Keratinocyte (primary cell): ENCODE measurements around the gene THNSL1. TPM values are rescaled to one million over a fixed set of nuclear protein-coding genes. Genes with fewer than 3 reads are reported as not detected.
A peak's percentile ranks its signal among the peaks of the same experiment; 100 is the strongest.

Experiments used
- DNase-seq: peaks from one replicate; pipeline ENCODE4 v3.0.0-alpha.2; 2011; ENCODE audit warnings: low read depth, missing footprints, low spot score
- FAIRE-seq: peaks from 2 replicates; lab custom pipeline; 2011; peaks lifted over from hg19 to GRCh38; lab: Jason Lieb, UNC
- H2AFZ ChIP-seq: 2 replicates; pipeline ENCODE4 v1.6.0; 2012; ENCODE audit warnings: low read length, control low read depth, inconsistent platforms; ENCODE audit not compliant: control insufficient read depth
- H3K27ac ChIP-seq: 2 replicates; pipeline ENCODE4 v1.5.1; 2011; ENCODE audit warnings: low read length; ENCODE audit not compliant: control insufficient read depth, insufficient read depth
- H3K27me3 ChIP-seq: 3 replicates; pipeline ENCODE4 v1.6.0; 2011; ENCODE audit warnings: low read length; ENCODE audit not compliant: control insufficient read depth, insufficient read depth; ENCODE audit errors: extremely low read depth
- H3K36me3 ChIP-seq, 2 experiments: 2 replicates in 1 of 2; 3 replicates in 1 of 2; pipeline ENCODE4 v1.5.1; 2011; ENCODE audit warnings: low read length in 2 of 2, mild to moderate bottlenecking in 1 of 2; ENCODE audit not compliant: control insufficient read depth in 2 of 2, insufficient read depth in 2 of 2; ENCODE audit errors: extremely low read depth in 1 of 2
- H3K4me1 ChIP-seq: 3 replicates; pipeline ENCODE4 v1.5.1; 2011; ENCODE audit warnings: low read length; ENCODE audit not compliant: control insufficient read depth, insufficient read depth; ENCODE audit errors: extremely low read depth
- H3K4me2 ChIP-seq: 3 replicates; pipeline ENCODE4 v1.6.0; 2011; ENCODE audit warnings: low read depth, low read length; ENCODE audit not compliant: control insufficient read depth, insufficient read depth; ENCODE audit errors: extremely low read depth
- H3K4me3 ChIP-seq, 3 experiments: fragments of 200-600 bp in 1 of 3; sonication (generic) in 1 of 3; 2 replicates in 2 of 3; 3 replicates in 1 of 3; pipeline ENCODE4 v1.5.1; 2011 to 2016; ENCODE audit warnings: low read length in 3 of 3, mild to moderate bottlenecking in 3 of 3, control low read depth in 2 of 3, inconsistent platforms in 1 of 3, low read depth in 1 of 3, mixed read lengths in 1 of 3, mixed run types in 1 of 3, moderate library complexity in 1 of 3; ENCODE audit not compliant: control insufficient read depth in 2 of 3, insufficient read depth in 2 of 3; ENCODE audit errors: extremely low read depth in 1 of 3
- H3K79me2 ChIP-seq: 2 replicates; pipeline ENCODE4 v1.6.0; 2012; ENCODE audit warnings: low read length; ENCODE audit not compliant: control insufficient read depth, insufficient read depth
- H3K9ac ChIP-seq: 3 replicates; pipeline ENCODE4 v1.6.0; 2011; ENCODE audit warnings: low read length; ENCODE audit not compliant: control insufficient read depth, insufficient read depth; ENCODE audit errors: extremely low read depth
- H3K9me1 ChIP-seq: 3 replicates; pipeline ENCODE4 v1.6.0; 2011; ENCODE audit warnings: low read length; ENCODE audit not compliant: control insufficient read depth, insufficient read depth; ENCODE audit errors: extremely low read depth
- H3K9me3 ChIP-seq: 2 replicates; pipeline ENCODE4 v1.5.1; 2012; ENCODE audit warnings: low read depth, low read length; ENCODE audit not compliant: control insufficient read depth
- H4K20me1 ChIP-seq: 3 replicates; pipeline ENCODE4 v1.6.0; 2011; ENCODE audit warnings: low read length; ENCODE audit not compliant: control insufficient read depth, insufficient read depth; ENCODE audit errors: extremely low read depth
- EZH2 ChIP-seq: IDR thresholded peaks from one replicate; pipeline ENCODE4 v1.6.1; 2012; ENCODE audit warnings: inconsistent platforms, mild to moderate bottlenecking, low read length, moderate library complexity
- dilution Hi-C: fragments of 300-500 bp; cut with MboI; formaldehyde crosslinking; loops from one replicate; pipeline ENCODE4 v1.7.0; 2020; ENCODE audit warnings: low sequenced_read_pairs; ENCODE audit not compliant: extremely low pct_ligation_motif_present
- polyA plus RNA-seq, 5 experiments: library from polyadenylated mRNA; depleted of rRNA in 3 of 5; stranded (reverse) in 3 of 5; stranded (forward) in 1 of 5; unstranded in 1 of 5; fragments of >200 nt; gene quantifications; 1 replicate in 1 of 5; 2 replicates in 3 of 5; 3 replicates in 1 of 5; pipeline versions ENCODE4 v1.2.1 to v1.2.3, GENCODE V29; 2011 to 2012; ENCODE audit warnings: missing spikeins in 2 of 5, low read depth in 1 of 5, low replicate concordance in 1 of 5
- TF ChIP-seq, protein P1 (sequence below), 3 experiments: IDR thresholded peaks in 1 of 3; conservative IDR thresholded peaks in 1 of 3; optimal IDR thresholded peaks in 1 of 3; 2 replicates in 2 of 3; 3 replicates in 1 of 3; pipeline versions ENCODE3 to v1.5.1; 2011; ENCODE audit warnings: low read length in 3 of 3, mild to moderate bottlenecking in 3 of 3, moderate library complexity in 2 of 3, control low read depth in 1 of 3, inconsistent platforms in 1 of 3; ENCODE audit not compliant: insufficient read depth in 2 of 3; ENCODE audit errors: extremely low read depth in 1 of 3

THNSL1 gene
- polyA plus RNA-seq, 1 donor (not counting 4 experiments of a cell fraction or from before 2014, with no cell fraction given), result 4.1 TPM

DNA sequence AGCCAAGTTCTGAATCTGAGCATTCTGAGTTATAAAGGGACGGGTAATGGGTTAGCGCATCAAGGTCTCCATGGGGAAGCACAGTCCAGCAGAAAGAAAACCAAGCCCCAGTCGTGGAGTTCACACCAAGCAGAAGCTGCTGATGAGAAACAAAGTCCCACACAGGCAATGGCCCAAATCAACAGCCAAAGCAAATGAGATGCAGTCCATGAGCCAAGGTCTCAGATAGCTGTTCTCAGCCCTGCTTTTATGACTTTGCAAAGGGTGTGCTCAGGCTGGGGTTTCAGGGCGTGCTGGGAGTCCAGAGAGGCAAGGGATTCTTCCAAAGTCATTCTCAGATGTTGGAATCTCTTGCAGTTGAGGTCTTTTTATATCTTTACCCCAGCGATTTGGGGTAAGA lies 32.0 kb downstream of the THNSL1 start:
- no peak overlapping the region for H2AFZ ChIP-seq
- no peaks in the 10 kb centered on the region for H3K9me3 ChIP-seq
- H3K36me3 ChIP-seq, result no peaks in the 10 kb centered on the region
- H3K27me3 ChIP-seq, result no peaks in the 10 kb centered on the region
- no peak overlapping the region for H3K9ac ChIP-seq
- no peak overlapping the region for H3K27ac ChIP-seq
- H3K79me2 ChIP-seq, result no peaks in the 10 kb centered on the region
- TF ChIP-seq, protein P1, sequence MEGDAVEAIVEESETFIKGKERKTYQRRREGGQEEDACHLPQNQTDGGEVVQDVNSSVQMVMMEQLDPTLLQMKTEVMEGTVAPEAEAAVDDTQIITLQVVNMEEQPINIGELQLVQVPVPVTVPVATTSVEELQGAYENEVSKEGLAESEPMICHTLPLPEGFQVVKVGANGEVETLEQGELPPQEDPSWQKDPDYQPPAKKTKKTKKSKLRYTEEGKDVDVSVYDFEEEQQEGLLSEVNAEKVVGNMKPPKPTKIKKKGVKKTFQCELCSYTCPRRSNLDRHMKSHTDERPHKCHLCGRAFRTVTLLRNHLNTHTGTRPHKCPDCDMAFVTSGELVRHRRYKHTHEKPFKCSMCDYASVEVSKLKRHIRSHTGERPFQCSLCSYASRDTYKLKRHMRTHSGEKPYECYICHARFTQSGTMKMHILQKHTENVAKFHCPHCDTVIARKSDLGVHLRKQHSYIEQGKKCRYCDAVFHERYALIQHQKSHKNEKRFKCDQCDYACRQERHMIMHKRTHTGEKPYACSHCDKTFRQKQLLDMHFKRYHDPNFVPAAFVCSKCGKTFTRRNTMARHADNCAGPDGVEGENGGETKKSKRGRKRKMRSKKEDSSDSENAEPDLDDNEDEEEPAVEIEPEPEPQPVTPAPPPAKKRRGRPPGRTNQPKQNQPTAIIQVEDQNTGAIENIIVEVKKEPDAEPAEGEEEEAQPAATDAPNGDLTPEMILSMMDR (optimal IDR thresholded peaks at IDR 0.05 in 1 of 3, IDR thresholded peaks at IDR 0.05 in 1 of 3, conservative IDR thresholded peaks at IDR 0.05 in 1 of 3; ENCODE audit: extremely low read depth in 1 of 3, insufficient read depth in 2 of 3, low read length in 3 of 3), result no peak
- no peak for TF ChIP-seq EZH2
- H3K4me2 ChIP-seq, result peak overlapping the region; percentile 50
- H3K4me3 ChIP-seq, result no peak overlapping the region
- H3K9me1 ChIP-seq, result no peaks in the 10 kb centered on the region
- no peaks in the 10 kb centered on the region for H4K20me1 ChIP-seq
- peak; percentile 9 for FAIRE-seq
- DNase-seq, result no peak
- H3K4me1 ChIP-seq, result peaks cover 12% of the 10 kb centered on the region
- dilution Hi-C loops, result no loop called here

DNA sequence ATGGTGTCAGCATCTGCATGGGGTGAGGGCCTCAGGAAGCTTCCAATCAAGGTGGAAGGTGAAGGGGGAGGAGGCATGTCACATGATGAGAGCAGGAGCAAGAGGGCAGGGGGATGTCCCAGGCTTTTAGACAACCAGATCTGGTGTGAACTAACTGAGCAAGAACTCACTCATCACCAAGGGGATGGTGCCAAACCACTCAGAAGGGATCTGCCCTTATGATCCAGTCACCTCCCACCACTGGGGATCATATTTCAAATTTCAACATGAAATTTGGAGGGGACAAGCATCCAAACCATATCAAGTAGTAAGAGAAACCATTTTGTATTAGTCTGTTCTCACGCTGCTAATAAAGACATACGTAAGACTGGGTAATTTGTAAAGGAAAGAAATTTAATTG lies 33.6 kb downstream of the THNSL1 start:
- no peak overlapping the region for H3K4me3 ChIP-seq
- no peaks in the 10 kb centered on the region for H3K9me1 ChIP-seq
- DNase-seq (no peak), FAIRE-seq (no peak)
- no peak overlapping the region for H3K4me2 ChIP-seq
- dilution Hi-C loops, result no loop called here
- no peaks in the 10 kb centered on the region for H3K36me3 ChIP-seq
- no peaks in the 10 kb centered on the region for H3K9me3 ChIP-seq
- no peaks in the 10 kb centered on the region for H3K27me3 ChIP-seq
- H2AFZ ChIP-seq, result no peak overlapping the region
- H3K4me1 ChIP-seq, result peaks cover 12% of the 10 kb centered on the region
- H3K79me2 ChIP-seq, result no peaks in the 10 kb centered on the region
- TF ChIP-seq, protein P1 (optimal IDR thresholded peaks at IDR 0.05 in 1 of 3, IDR thresholded peaks at IDR 0.05 in 1 of 3, conservative IDR thresholded peaks at IDR 0.05 in 1 of 3; ENCODE audit: extremely low read depth in 1 of 3, insufficient read depth in 2 of 3, low read length in 3 of 3), result no peak
- no peak for TF ChIP-seq EZH2
- no peaks in the 10 kb centered on the region for H4K20me1 ChIP-seq
- H3K9ac ChIP-seq, result no peak overlapping the region
- H3K27ac ChIP-seq, result no peak overlapping the region
